ENCODE data around the gene PAFAH1B1. TPM values are rescaled to one million over a fixed set of nuclear protein-coding genes. Genes with fewer than 3 reads are reported as not detected.

Gene PAFAH1B1
- total RNA-seq, 2 experiments from 2014 or later = 120 to 123 TPM

- no peak for TF ChIP-seq CTCF (IDR thresholded peaks at IDR 0.05)
- H3K27me3 ChIP-seq (ENCODE audit: control insufficient read depth in 1 of 2, insufficient read depth in 2 of 2, low read length in 2 of 2) = no peaks in the 10 kb centered on the region
- POLR2A ChIA-PET = no interaction called here
- Mint-ChIP-seq H3K4me1 (ENCODE audit: low read depth) (peaks cover 6% of the 10 kb centered on the region), H3K36me3 (ENCODE audit: low read depth) (no peaks in the 10 kb centered on the region), H3K27me3 (no peaks in the 10 kb centered on the region), H3K9me3 (no peaks in the 10 kb centered on the region), H3K27ac (no peak overlapping the region), H3K4me3 (no peak overlapping the region)
- no peaks in the 10 kb centered on the region for H3K36me3 ChIP-seq (ENCODE audit: insufficient read depth, low read length)
- DNase-seq (no peak), ATAC-seq (ENCODE audit: poor library complexity) (no peak)
- CTCF ChIA-PET = no interaction called here
- H3K4me3 ChIP-seq (ENCODE audit: low read length) = no peak overlapping the region
- H3K4me1 ChIP-seq (ENCODE audit: insufficient read depth, low read length) = peaks cover 4% of the 10 kb centered on the region
- intact Hi-C loops (cut with DNase I, micrococcal nuclease) = no loop called here
- H3K27ac ChIP-seq (ENCODE audit: low read depth in 1 of 2, low read length in 2 of 2) = no peak overlapping the region
- no peaks in the 10 kb centered on the region for H3K9me3 ChIP-seq (ENCODE audit: control insufficient read depth in 1 of 2, insufficient read depth in 1 of 2, low read length in 2 of 2)
These were observed 29.9 kb upstream of the PAFAH1B1 start for GRCh38 chr17:2563543-2563942.

GRCh38 chr17:2564877-2565276 lies 28.6 kb upstream of the PAFAH1B1 start:
- H3K4me3 Mint-ChIP-seq = no peak overlapping the region
- H3K27me3 Mint-ChIP-seq = no peaks in the 10 kb centered on the region
- H3K9me3 Mint-ChIP-seq = no peaks in the 10 kb centered on the region
- CTCF ChIA-PET = no interaction called here
- no peak for TF ChIP-seq CTCF (IDR thresholded peaks at IDR 0.05)
- Histone ChIP-seq H3K4me1 (ENCODE audit: insufficient read depth, low read length) (peaks cover 4% of the 10 kb centered on the region), H3K36me3 (ENCODE audit: insufficient read depth, low read length) (no peaks in the 10 kb centered on the region), H3K4me3 (ENCODE audit: low read length) (no peak overlapping the region), H3K9me3 (ENCODE audit: control insufficient read depth in 1 of 2, insufficient read depth in 1 of 2, low read length in 2 of 2) (no peaks in the 10 kb centered on the region), H3K27ac (ENCODE audit: low read depth in 1 of 2, low read length in 2 of 2) (no peak overlapping the region), H3K27me3 (ENCODE audit: control insufficient read depth in 1 of 2, insufficient read depth in 2 of 2, low read length in 2 of 2) (no peaks in the 10 kb centered on the region)
- no peaks in the 10 kb centered on the region for H3K36me3 Mint-ChIP-seq (ENCODE audit: low read depth)
- POLR2A ChIA-PET = no interaction called here
- peaks cover 6% of the 10 kb centered on the region for H3K4me1 Mint-ChIP-seq (ENCODE audit: low read depth)
- intact Hi-C loops (cut with DNase I, micrococcal nuclease) = no loop called here
- DNase-seq (no peak), ATAC-seq (ENCODE audit: poor library complexity) (no peak)
- H3K27ac Mint-ChIP-seq = no peak overlapping the region

GRCh38 chr17:2566056-2566455 lies 27.4 kb upstream of the PAFAH1B1 start:
- POLR2A ChIA-PET = no interaction called here
- CTCF ChIA-PET = no interaction called here
- Mint-ChIP-seq H3K4me3 (no peak overlapping the region), H3K36me3 (ENCODE audit: low read depth) (no peaks in the 10 kb centered on the region), H3K27me3 (no peaks in the 10 kb centered on the region), H3K9me3 (no peaks in the 10 kb centered on the region), H3K4me1 (ENCODE audit: low read depth) (peaks cover 6% of the 10 kb centered on the region), H3K27ac (no peak overlapping the region)
- no peak for ATAC-seq (ENCODE audit: poor library complexity)
- Histone ChIP-seq H3K36me3 (ENCODE audit: insufficient read depth, low read length) (no peaks in the 10 kb centered on the region), H3K27me3 (ENCODE audit: control insufficient read depth in 1 of 2, insufficient read depth in 2 of 2, low read length in 2 of 2) (no peaks in the 10 kb centered on the region), H3K4me1 (ENCODE audit: insufficient read depth, low read length) (peaks cover 4% of the 10 kb centered on the region), H3K27ac (ENCODE audit: low read depth in 1 of 2, low read length in 2 of 2) (no peak overlapping the region), H3K9me3 (ENCODE audit: control insufficient read depth in 1 of 2, insufficient read depth in 1 of 2, low read length in 2 of 2) (no peaks in the 10 kb centered on the region), H3K4me3 (ENCODE audit: low read length) (no peak overlapping the region)
- DNase-seq = no peak
- no peak for TF ChIP-seq CTCF (IDR thresholded peaks at IDR 0.05)
- intact Hi-C loops (cut with DNase I, micrococcal nuclease) = no loop called here
